Heart right ventricle (tissue), 16 donors: ENCODE data around the gene FOSL2. TPM values are rescaled to one million over a fixed set of nuclear protein-coding genes. Genes with fewer than 3 reads are reported as not detected.

Experiments used
- ATAC-seq, 8 donors: fragments of 200-7000 bp; cut with Tn5 transposase; one replicate each; pipeline ENCODE4 v1.9.1; 2020; ENCODE audit warnings: mild to moderate bottlenecking in 8 of 8, moderate library complexity in 8 of 8, moderate number of reproducible peaks in 1 of 8
- DNase-seq, 2 donors: peaks; one replicate each; pipeline ENCODE4 v3.0.0-alpha.2; 2020
- H3K27ac ChIP-seq, 10 donors: fragments of 200-600 bp; sonication (generic) in 2 of 10; one replicate each; pipeline versions ENCODE4 v1.5.0 to v1.8.0; 2020 to 2022; ENCODE audit warnings: mild to moderate bottlenecking in 3 of 10
- H3K27me3 ChIP-seq, 7 donors: fragments of 200-600 bp; one replicate each; pipeline ENCODE4 v1.8.0; 2021 to 2022; ENCODE audit warnings: mild to moderate bottlenecking in 2 of 7
- H3K36me3 ChIP-seq, 9 donors: fragments of 200-600 bp; sonication (generic) in 1 of 9; one replicate each; pipeline versions ENCODE4 v1.5.0 to v1.8.0; 2020 to 2022; ENCODE audit warnings: mild to moderate bottlenecking in 2 of 9
- H3K4me1 ChIP-seq, 9 donors: fragments of 200-600 bp; sonication (generic) in 1 of 9; one replicate each; pipeline versions ENCODE4 v1.5.0 to v1.8.0; 2020 to 2022; ENCODE audit warnings: mild to moderate bottlenecking in 4 of 9
- H3K4me3 ChIP-seq, 10 donors: fragments of 200-600 bp; sonication (generic) in 2 of 10; one replicate each; pipeline versions ENCODE4 v1.5.0 to v1.8.0; 2020 to 2022; ENCODE audit warnings: mild to moderate bottlenecking in 7 of 10, moderate library complexity in 2 of 10
- H3K9me3 ChIP-seq, 11 donors: fragments of 200-600 bp in 10 of 11; sonication (generic) in 2 of 11; one replicate each; pipeline versions ENCODE4 v1.5.0 to v1.8.0; 2013 to 2022; ENCODE audit warnings: mild to moderate bottlenecking in 2 of 11, control low read depth in 1 of 11, moderate library complexity in 1 of 11
- WGBS, 2 donors: extraction: QIAGEN DNeasy Blood & Tissue Kit; methylation state at CpG; one replicate each; pipeline ENCODE4 v1.1.7; 2013; ENCODE audit warnings: inconsistent platforms in 1 of 2; 5-methylcytosine and 5-hydroxymethylcytosine counted together
- intact Hi-C, 10 donors: fragments of 100-400 bp; cut with DNase I; formaldehyde crosslinking; loops; one replicate each; pipeline versions ENCODE4 v1.11.1 to v1.14.2; 2022
- polyA plus RNA-seq, 2 donors: library from polyadenylated mRNA; stranded (reverse); fragments of 200-250 nt; gene quantifications; one replicate each; pipeline ENCODE4 v1.2.3, GENCODE V29; 2013
- total RNA-seq, 10 donors: library from RNA; stranded (reverse); fragmentation: NEBNext Ultra II Directional in 3 of 10; extraction: Animal tissue kit (Norgen Biotek cat#: 25700) in 3 of 10; gene quantifications; one replicate each; pipeline versions ENCODE4 v1.2.1 to v1.2.4, GENCODE V29; 2021 to 2023
- TF ChIP-seq, protein P1 (sequence below), 9 donors: fragments of 200-600 bp; sonication (generic) in 2 of 9; IDR thresholded peaks; one replicate each; pipeline versions ENCODE4 v1.5.0 to v1.8.0; 2021 to 2022; ENCODE audit warnings: antibody characterized with exemption in 9 of 9, mild to moderate bottlenecking in 5 of 9, moderate library complexity in 1 of 9
- donor health status: Arrhythmogenic right ventricular cardiomyopathy.
- donor health status: ischemic (EF 13 %, LVEDD 7.1; RV severe dilation, severe dysfunction).
- donor health status: healthy with polysubstance abuse.
- donor health status: DM: no; HTN: yes; CAD: no.
- donor health status: DM: no; HTN: no; CAD: no.
- donor health status: ischemic (EF 25% LVEDD 6.9; RV normal size, moderate dysfunction).
- donor health status: ischemic (EF 25% LVEDD 5.7; RV mildly dilated, moderate dysfunction).
- donor health status: healthy.
- donor health status: DM: yes; HTN: yes; CAD: no.
- donor health status: Ischemic cardiomyopathy.
- donor health status: ischemic (EF 35%, LVEDD 5.7; RV mildly dilated, moderate dysfunction).
- donor health status: nonischemic (EF 11% LVEDD 7.7; RV severe dilation, severe dysfunction).
- donor health status: DM: yes; HTN: yes; CAD: no.
- donor health status: PGD.
- donor health status: ischemic (EF 29% LVEDD 5.4; RV normal size, mild dysfunction).
- donor health status: nonischemic (EF 23%, LVEDD 6.1; RV moderate dilation, normal function).

The FOSL2 gene
- total and polyA plus RNA-seq, 12 donors: 16.5 to 182 (median 54.8) TPM

DNA sequence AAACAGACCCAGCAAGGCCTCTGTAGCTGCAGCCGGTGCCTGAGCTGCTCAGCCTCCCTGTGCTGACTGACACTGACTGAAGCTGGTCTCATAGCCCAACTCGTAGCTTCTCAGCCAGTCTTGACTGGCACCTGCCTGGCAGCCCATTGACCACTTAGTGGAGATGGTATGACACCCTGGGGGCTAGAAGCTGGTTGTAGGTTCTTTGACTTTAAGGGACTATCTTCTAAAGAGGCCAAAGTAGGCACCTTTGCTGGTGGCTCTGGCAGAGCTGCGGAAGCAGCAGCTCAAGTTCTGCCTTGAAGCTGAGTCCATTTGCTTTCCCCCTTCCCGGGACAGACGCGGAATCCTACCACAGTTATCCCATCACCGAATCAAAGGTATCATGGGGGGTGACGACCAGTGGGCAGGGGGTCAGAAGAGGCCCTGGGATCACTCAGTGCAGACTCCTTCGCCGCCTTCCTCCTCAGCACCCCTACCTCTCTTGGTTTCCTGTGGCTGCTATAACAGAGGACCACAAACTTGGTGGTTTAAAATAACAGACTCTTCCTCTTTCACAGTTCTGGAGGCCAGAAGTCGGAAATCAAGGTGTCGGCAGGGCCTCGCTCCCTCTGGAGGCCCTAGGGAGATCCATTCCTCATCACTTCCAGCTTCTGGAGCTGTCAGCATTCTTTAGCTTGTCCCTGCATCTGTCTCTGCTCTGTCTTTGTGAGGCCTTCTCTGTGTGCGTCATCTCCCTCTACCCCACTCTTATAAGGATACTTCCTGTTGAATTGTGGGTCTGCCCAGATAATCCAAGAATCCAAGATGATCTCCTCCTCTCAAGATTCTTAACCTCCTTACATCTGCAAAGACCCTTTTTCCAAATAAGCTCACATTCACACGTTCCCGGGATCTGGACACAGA, 13.7 kb upstream of the FOSL2 start:
- no peak for DNase-seq
- TF ChIP-seq, protein P1, sequence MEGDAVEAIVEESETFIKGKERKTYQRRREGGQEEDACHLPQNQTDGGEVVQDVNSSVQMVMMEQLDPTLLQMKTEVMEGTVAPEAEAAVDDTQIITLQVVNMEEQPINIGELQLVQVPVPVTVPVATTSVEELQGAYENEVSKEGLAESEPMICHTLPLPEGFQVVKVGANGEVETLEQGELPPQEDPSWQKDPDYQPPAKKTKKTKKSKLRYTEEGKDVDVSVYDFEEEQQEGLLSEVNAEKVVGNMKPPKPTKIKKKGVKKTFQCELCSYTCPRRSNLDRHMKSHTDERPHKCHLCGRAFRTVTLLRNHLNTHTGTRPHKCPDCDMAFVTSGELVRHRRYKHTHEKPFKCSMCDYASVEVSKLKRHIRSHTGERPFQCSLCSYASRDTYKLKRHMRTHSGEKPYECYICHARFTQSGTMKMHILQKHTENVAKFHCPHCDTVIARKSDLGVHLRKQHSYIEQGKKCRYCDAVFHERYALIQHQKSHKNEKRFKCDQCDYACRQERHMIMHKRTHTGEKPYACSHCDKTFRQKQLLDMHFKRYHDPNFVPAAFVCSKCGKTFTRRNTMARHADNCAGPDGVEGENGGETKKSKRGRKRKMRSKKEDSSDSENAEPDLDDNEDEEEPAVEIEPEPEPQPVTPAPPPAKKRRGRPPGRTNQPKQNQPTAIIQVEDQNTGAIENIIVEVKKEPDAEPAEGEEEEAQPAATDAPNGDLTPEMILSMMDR (IDR thresholded peaks at IDR 0.05): no peak

DNA sequence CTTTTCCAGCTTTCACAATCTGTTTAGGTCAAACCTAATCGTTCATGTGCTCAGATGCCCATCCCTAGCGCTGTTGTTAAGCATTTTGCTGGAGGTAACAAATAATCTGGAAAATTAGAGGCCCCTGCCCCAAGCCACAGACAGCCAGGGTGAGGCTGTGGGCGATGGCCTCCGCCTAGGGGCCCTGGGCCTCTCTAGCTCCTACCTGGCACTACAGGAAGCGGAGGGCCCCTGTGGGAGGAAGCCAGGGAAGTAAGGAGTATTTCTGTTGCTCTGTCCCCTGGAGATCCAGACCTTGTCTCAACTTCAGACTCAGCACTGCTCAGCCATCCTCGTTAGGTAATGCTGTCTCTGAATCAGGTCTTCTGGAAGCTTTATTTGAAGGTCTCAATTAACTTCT, 12.4 kb upstream of the FOSL2 start:
- Histone ChIP-seq H3K36me3 (no peaks in the 10 kb centered on the region), H3K9me3 (no peaks in the 10 kb centered on the region), H3K27ac (no peak overlapping the region), H3K27me3 (no peaks in the 10 kb centered on the region), H3K4me1 (peaks cover 0 to 17% (median 0%) of the 10 kb centered on the region in 9 donors), H3K4me3 (no peak overlapping the region)
- WGBS, 2 donors: 84 to 88% methylated on average over 6 of the region's 6 CpGs
- ATAC-seq: no peak
- TF ChIP-seq, protein P1 (IDR thresholded peaks at IDR 0.05): no peak
- no peak for DNase-seq
- intact Hi-C loops: loop anchor here in 1 of 10 donors (10.0 kb wide), 1 partner anchor 105 kb away; no protein-coding TSS in a partner anchor

More for the DNA sequence above, 13.7 kb upstream of the FOSL2 start:
- H3K27ac ChIP-seq: peak overlapping the region in 1 of 10 donors; percentile 47
- 77 to 81% methylated on average over 16 of the region's 16 CpGs for WGBS, 2 donors
- H3K27me3 ChIP-seq: no peaks in the 10 kb centered on the region
- peaks cover 0 to 17% (median 0%) of the 10 kb centered on the region in 9 donors for H3K4me1 ChIP-seq
- H3K9me3 ChIP-seq: no peaks in the 10 kb centered on the region
- ATAC-seq: no peak
- H3K4me3 ChIP-seq: no peak overlapping the region
- H3K36me3 ChIP-seq: no peaks in the 10 kb centered on the region
- intact Hi-C loops: no loop called here

GRCh38 chr2:28381225-28382180, 11.2 kb upstream of the FOSL2 start:
- 93% methylated on average over 12 of the region's 12 CpGs for WGBS, 2 donors
- TF ChIP-seq, protein P1 (IDR thresholded peaks at IDR 0.05): no peak
- no peak for ATAC-seq
- no peaks in the 10 kb centered on the region for H3K9me3 ChIP-seq
- peaks cover 0 to 17% (median 0%) of the 10 kb centered on the region in 9 donors for H3K4me1 ChIP-seq
- H3K27ac ChIP-seq: no peak overlapping the region
- no peak for DNase-seq
- H3K36me3 ChIP-seq: no peaks in the 10 kb centered on the region
- no peak overlapping the region for H3K4me3 ChIP-seq
- intact Hi-C loops: loop anchor here in 1 of 10 donors (10.0 kb wide), 1 partner anchor 107 kb away; no protein-coding TSS in a partner anchor
- H3K27me3 ChIP-seq: no peaks in the 10 kb centered on the region

DNA sequence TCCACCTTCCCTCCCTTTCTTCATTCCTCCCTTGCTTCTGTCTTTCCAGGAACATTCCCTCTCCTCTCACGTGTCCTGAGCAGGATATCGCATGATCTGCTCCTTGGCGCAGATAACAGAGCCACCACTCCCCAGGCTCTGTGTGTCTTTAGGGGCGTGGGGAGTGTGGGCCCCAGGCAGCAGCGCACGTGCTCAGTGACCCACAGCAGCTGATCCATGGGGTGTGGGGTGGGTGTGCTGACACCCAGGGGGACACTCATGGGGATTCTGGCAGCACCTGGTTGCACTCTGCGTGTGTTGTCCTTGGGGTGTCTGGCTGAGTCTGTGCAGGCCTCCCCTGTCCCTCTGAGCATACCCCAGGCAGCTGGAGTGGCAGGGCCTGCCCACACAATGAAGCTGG, 9.9 kb upstream of the FOSL2 start:
- WGBS, 2 donors: 86 to 88% methylated on average over 7 of the region's 7 CpGs
- no peaks in the 10 kb centered on the region for H3K36me3 ChIP-seq
- intact Hi-C loops: loop anchor here in 1 of 10 donors (10.0 kb wide), 1 partner anchor 108 kb away; no protein-coding TSS in a partner anchor
- no peak overlapping the region for H3K4me3 ChIP-seq
- H3K27ac ChIP-seq: no peak overlapping the region
- no peaks in the 10 kb centered on the region for H3K9me3 ChIP-seq
- peak in 2 of 8 donors; percentile 10 to 64 for ATAC-seq
- no peak for DNase-seq
- no peaks in the 10 kb centered on the region for H3K27me3 ChIP-seq
- TF ChIP-seq, protein P1 (IDR thresholded peaks at IDR 0.05): no peak
- peaks cover 0 to 26% (median 0%) of the 10 kb centered on the region in 9 donors for H3K4me1 ChIP-seq
